Upper lobe of left lung (tissue), 6 donors: ENCODE measurements around the gene IL22RA1. TPM values are rescaled to one million over a fixed set of nuclear protein-coding genes. Genes with fewer than 3 reads are reported as not detected.
A peak's percentile ranks its signal among the peaks of the same experiment; 100 is the strongest.

ENCODE experiments used
- ATAC-seq, 2 donors: fragments of 200-7000 bp; cut with Tn5 transposase; one replicate each; pipeline ENCODE4 v1.9.1; 2022; ENCODE audit warnings: mild to moderate bottlenecking in 2 of 2, moderate library complexity in 2 of 2; ENCODE audit not compliant: low FRiP score in 2 of 2
- DNase-seq, 2 donors: peaks; one replicate each; pipeline ENCODE4 v3.0.0-alpha.2; 2019 to 2020
- H3K27ac ChIP-seq, 4 donors: fragments of 200-600 bp; sonication (generic); one replicate each; pipeline ENCODE4 v1.5.1; 2016 to 2019
- H3K27me3 ChIP-seq, 4 donors: fragments of 200-600 bp; sonication (generic); one replicate each; pipeline ENCODE4 v1.5.1; 2017 to 2019
- H3K36me3 ChIP-seq, 4 donors: fragments of 200-600 bp; sonication (generic); one replicate each; pipeline ENCODE4 v1.5.1; 2016 to 2019
- H3K4me1 ChIP-seq, 4 donors: fragments of 200-600 bp; sonication (generic); one replicate each; pipeline ENCODE4 v1.5.1; 2018 to 2019
- H3K4me3 ChIP-seq, 4 donors: fragments of 200-600 bp; sonication (generic); one replicate each; pipeline ENCODE4 v1.5.1; 2017 to 2019; ENCODE audit warnings: mild to moderate bottlenecking in 2 of 4, moderate library complexity in 1 of 4
- H3K9me3 ChIP-seq, 4 donors: fragments of 200-600 bp; sonication (generic); one replicate each; pipeline ENCODE4 v1.5.1; 2018 to 2019
- EP300 ChIP-seq, 4 donors: sonication (generic); formaldehyde crosslinking; IDR thresholded peaks; one replicate each; pipeline ENCODE4 v1.5.1; 2017; ENCODE audit warnings: antibody characterized with exemption in 4 of 4, control low read depth in 2 of 4
- POLR2A ChIP-seq, 4 donors: fragments of 450-650 bp; IDR thresholded peaks; one replicate each; pipeline ENCODE4 v1.5.1; 2016 to 2017; ENCODE audit warnings: antibody characterized with exemption in 4 of 4, mild to moderate bottlenecking in 2 of 4
- POLR2AphosphoS5 ChIP-seq, 2 donors: sonication (generic); formaldehyde crosslinking; IDR thresholded peaks; one replicate each; pipeline ENCODE4 v1.5.1; 2017; ENCODE audit warnings: antibody characterized with exemption in 2 of 2
- WGBS, 2 donors: methylation state at CpG; one replicate each; pipeline ENCODE4 v1.1.5; 2017 to 2018; 5-methylcytosine and 5-hydroxymethylcytosine counted together
- total RNA-seq, 6 donors: library from RNA; depleted of rRNA in 4 of 6; stranded (reverse); fragments of >200 nt in 4 of 6; gene quantifications; one replicate each; pipeline versions ENCODE4 v1.1.0 to v1.2.1, GENCODE V29; 2016 to 2021
- TF ChIP-seq, protein P1 (sequence below), 6 experiments: fragments of 450-650 bp in 4 of 6; fragments of 200-600 bp in 2 of 6; sonication (generic) in 2 of 6; IDR thresholded peaks; one replicate each; pipeline ENCODE4 v1.5.1; 2016 to 2019; ENCODE audit warnings: antibody characterized with exemption in 6 of 6
- donor health status: DM: no; HTN: no; CAD: no; lungs with moderate emphysema.
- donor health status: DM: no; HTN: yes; CAD: no; lungs with severe emphysema.

Gene IL22RA1
- total RNA-seq, 6 donors from 2014 or later, result 0.15 to 1.4 (median 0.90) TPM

DNA sequence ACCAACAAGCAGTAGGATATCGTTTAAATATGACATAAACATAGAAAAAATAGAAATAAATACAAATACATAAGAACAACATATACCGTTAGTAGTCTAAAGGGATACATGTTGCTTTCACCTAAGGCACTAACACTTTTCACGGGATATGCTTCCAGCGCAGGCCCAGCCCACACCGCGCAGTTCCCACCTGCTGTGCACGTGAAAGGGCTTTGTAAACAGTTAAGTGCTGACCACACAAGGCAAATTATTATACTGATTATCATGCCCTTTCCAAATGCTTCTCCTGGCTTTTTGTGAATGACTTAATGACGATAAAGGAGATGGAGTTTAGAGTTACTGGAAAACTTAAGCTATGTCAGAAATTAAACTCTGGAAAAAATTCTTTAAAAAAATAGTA, 11.3 kb upstream of the IL22RA1 start:
- WGBS, 2 donors, result 66 to 78% methylated on average over 8 of the region's 8 CpGs
- DNase-seq (no peak), ATAC-seq (no peak)
- peaks cover 0 to 6% (median 0%) of the 10 kb centered on the region in 4 donors for H3K36me3 ChIP-seq
- H3K27me3 ChIP-seq, result no peaks in the 10 kb centered on the region
- TF ChIP-seq POLR2AphosphoS5 (IDR thresholded peaks at IDR 0.05), result no peak
- H3K4me1 ChIP-seq, result peaks cover 11 to 12% (median 12%) of the 10 kb centered on the region in 4 donors
- H3K9me3 ChIP-seq, result no peaks in the 10 kb centered on the region
- no peak overlapping the region for H3K4me3 ChIP-seq
- no peak overlapping the region for H3K27ac ChIP-seq

DNA sequence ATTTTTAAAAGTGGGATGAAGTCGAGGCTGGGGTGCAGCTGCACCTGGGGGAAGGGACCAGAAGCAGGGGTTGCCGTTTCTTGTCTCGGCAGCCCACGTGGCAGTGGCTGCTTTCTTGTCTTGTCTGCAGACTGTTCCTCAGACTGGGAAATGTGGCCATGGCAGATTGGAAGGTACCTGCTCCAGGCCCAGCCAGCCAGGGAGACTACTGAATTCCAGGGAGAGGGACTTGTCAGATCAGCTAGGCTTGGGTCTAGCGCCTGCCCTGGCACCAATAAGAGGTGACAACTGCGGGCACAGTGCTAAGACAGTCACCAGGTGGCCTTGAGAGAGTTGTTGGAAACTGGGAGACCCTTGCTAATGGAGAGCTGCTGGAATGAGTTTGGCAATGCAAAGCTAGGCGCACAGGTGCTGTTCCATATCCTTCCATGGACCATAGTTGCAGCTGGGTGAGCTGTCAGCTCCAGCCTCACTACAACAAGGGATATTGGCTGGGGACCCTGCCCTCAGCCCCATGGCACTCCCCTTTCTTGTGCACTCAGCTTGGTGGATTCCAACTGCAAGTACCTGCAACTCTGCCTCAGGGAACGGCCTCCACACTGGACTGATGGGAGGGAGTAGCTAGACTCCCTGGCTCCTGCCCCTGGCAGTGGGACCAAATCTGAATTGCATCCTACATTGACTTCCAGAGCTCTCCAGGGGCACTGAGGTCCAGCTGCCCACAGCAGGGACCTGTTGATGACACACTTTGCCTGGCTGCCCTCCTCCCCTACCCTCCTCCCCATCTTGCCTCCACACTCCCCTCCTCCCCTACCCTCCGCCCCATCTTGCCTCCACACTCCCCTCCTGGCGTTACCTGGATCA, 9.9 kb upstream of the IL22RA1 start:
- Histone ChIP-seq H3K4me1 (peaks cover 11 to 12% (median 12%) of the 10 kb centered on the region in 4 donors), H3K27ac (no peak overlapping the region), H3K4me3 (no peak overlapping the region), H3K9me3 (no peaks in the 10 kb centered on the region), H3K27me3 (no peaks in the 10 kb centered on the region), H3K36me3 (peaks cover 0 to 6% (median 0%) of the 10 kb centered on the region in 4 donors)
- DNase-seq (no peak), ATAC-seq (no peak)
- 76 to 87% methylated on average over 7 to 10 of the region's 10 CpGs for WGBS, 2 donors
- no peak for TF ChIP-seq POLR2AphosphoS5 (IDR thresholded peaks at IDR 0.05)
- TF ChIP-seq, protein P1, sequence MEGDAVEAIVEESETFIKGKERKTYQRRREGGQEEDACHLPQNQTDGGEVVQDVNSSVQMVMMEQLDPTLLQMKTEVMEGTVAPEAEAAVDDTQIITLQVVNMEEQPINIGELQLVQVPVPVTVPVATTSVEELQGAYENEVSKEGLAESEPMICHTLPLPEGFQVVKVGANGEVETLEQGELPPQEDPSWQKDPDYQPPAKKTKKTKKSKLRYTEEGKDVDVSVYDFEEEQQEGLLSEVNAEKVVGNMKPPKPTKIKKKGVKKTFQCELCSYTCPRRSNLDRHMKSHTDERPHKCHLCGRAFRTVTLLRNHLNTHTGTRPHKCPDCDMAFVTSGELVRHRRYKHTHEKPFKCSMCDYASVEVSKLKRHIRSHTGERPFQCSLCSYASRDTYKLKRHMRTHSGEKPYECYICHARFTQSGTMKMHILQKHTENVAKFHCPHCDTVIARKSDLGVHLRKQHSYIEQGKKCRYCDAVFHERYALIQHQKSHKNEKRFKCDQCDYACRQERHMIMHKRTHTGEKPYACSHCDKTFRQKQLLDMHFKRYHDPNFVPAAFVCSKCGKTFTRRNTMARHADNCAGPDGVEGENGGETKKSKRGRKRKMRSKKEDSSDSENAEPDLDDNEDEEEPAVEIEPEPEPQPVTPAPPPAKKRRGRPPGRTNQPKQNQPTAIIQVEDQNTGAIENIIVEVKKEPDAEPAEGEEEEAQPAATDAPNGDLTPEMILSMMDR (IDR thresholded peaks at IDR 0.05), result no peak
- no peak for TF ChIP-seq POLR2A (IDR thresholded peaks at IDR 0.05)
- no peak for TF ChIP-seq EP300 (IDR thresholded peaks at IDR 0.05)

DNA sequence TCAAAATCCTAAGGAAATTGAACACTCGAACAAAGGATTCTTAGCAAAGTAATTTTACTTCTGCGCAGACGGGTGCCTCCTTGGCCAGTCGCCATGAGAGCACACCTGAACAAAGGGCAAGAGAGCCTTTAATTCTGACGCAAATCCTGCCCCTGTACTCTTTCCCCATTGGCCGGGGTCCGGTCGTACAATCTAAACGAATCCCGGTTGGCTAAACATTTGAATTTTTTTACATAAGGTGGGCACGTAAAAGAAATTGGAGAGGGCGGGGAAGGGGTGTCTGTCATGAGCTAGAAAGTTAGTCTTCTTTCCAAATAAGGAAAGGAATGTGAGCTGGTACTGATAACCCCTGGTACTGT, 8.2 kb upstream of the IL22RA1 start:
- DNase-seq, result peak in 1 of 2 donors; percentile 28
- no peaks in the 10 kb centered on the region for H3K27me3 ChIP-seq
- ATAC-seq, result no peak

DNA sequence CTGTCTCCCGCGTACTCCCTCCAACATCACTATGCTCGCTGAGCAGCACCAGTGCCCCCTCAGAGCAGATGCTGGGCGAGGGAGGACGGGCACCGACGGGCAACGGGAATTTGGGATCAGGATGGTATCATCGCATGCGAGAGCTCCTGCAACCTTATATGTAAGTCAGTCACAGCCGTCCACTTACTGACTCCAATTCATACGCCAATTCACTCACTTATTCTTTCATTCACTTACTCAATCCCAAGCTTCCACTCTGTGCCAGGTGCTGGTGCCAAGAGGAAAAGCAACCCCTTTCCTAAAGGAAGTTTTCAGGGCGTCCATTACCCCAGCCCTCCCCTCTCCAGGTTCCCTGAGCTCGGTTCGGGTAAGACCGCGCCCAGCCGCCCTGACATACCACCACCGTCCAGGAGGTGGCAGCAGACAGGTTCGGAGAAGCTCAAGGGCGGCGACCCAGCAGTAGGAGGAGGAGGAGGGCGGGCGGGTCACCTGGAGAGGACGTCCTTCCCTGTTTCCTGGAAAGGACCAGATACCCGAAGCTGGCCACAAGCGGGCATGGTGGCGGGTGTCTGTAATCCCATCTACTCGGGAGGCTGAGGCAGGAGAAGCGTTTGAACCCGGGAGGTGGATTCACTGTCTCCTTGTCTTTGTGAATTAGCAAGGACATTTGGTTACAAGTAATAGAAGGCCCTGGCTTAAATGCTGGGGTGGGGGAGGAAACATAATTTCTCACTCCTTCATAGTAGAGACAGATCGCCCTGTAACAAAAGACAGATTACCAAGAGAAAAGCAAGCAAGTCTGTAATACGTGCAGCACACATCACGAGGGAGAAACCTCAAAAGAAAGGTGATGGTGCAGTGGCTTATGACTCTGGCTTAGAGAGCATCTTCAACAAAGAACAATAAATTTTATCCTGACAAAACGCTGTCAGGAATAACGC, 7.6 kb upstream of the IL22RA1 start:
- H3K27me3 ChIP-seq, result no peaks in the 10 kb centered on the region

More for the DNA sequence above, 8.2 kb upstream of the IL22RA1 start:
- H3K4me3 ChIP-seq, result no peak overlapping the region
- no peaks in the 10 kb centered on the region for H3K9me3 ChIP-seq
- no peak overlapping the region for H3K27ac ChIP-seq
- 10 to 17% methylated on average over 12 of the region's 12 CpGs for WGBS, 2 donors
- H3K4me1 ChIP-seq, result peaks cover 11 to 12% (median 12%) of the 10 kb centered on the region in 4 donors
- no peaks in the 10 kb centered on the region for H3K36me3 ChIP-seq
- TF ChIP-seq, protein P1 (IDR thresholded peaks at IDR 0.05), result no peak
- TF ChIP-seq POLR2AphosphoS5 (IDR thresholded peaks at IDR 0.05) (no peak), POLR2A (IDR thresholded peaks at IDR 0.05) (no peak), EP300 (IDR thresholded peaks at IDR 0.05) (no peak)

More for the DNA sequence above, 7.6 kb upstream of the IL22RA1 start:
- no peak overlapping the region for H3K27ac ChIP-seq
- H3K36me3 ChIP-seq, result no peaks in the 10 kb centered on the region
- peak; percentile 94 to 97 for ATAC-seq
- TF ChIP-seq, protein P1 (IDR thresholded peaks at IDR 0.05), result peak; percentile 90 to 92 (median 91)
- TF ChIP-seq POLR2A (IDR thresholded peaks at IDR 0.05), result no peak
- DNase-seq, result peak; percentile 92 to 93
- H3K4me1 ChIP-seq, result peaks cover 11 to 12% (median 12%) of the 10 kb centered on the region in 4 donors
- no peaks in the 10 kb centered on the region for H3K9me3 ChIP-seq
- peak overlapping the region in 2 of 4 donors; percentile 12 to 15 for H3K4me3 ChIP-seq
- WGBS, 2 donors, result 13 to 16% methylated on average over 33 to 36 of the region's 36 CpGs
